ENCODE results near the gene SPATA6.
"Not testable (repeated sequence)": the region's sequence is repeated elsewhere in the genome, so short reads cannot be mapped to it uniquely, and the experiment has no call there.

The SPATA6 gene

GRCh38 chr1:48442864-48443619 is 29.0 kb downstream of the SPATA6 start:
- H3K27me3 ChIP-seq (ENCODE audit: control insufficient read depth in 1 of 2, insufficient read depth in 1 of 2, low read length in 2 of 2): no peaks in the 10 kb centered on the region
- no peak overlapping the region for H2BK120ac ChIP-seq (ENCODE audit: low read depth, low read length)
- 74% methylated on average over 6 of the region's 6 CpGs for WGBS
- no peak overlapping the region for H2BK12ac ChIP-seq (ENCODE audit: low read length in 2 of 2)
- no peak overlapping the region for H2AK5ac ChIP-seq (ENCODE audit: low read length, severe bottlenecking)
- peaks cover 0 to 18% of the 10 kb centered on the region in 2 experiments for H3K36me3 ChIP-seq (ENCODE audit: control insufficient read depth in 1 of 2, insufficient read depth in 2 of 2, low read depth in 1 of 2, low read length in 2 of 2)
- H3K4me1 ChIP-seq (ENCODE audit: control insufficient read depth, insufficient read depth, low read depth, low read length): no peaks in the 10 kb centered on the region
- H3K4ac ChIP-seq (ENCODE audit: low read depth in 1 of 2, low read length in 2 of 2): no peak overlapping the region
- no peak overlapping the region for H3K9ac ChIP-seq (ENCODE audit: low read length)
- H2AFZ ChIP-seq (ENCODE audit: low read depth, low read length): no peak overlapping the region
- no peak overlapping the region for H2BK15ac ChIP-seq (ENCODE audit: low read depth, poor library complexity, severe bottlenecking)
- H2BK5ac ChIP-seq (ENCODE audit: low read depth, low read length, poor library complexity, severe bottlenecking): no peak overlapping the region
- H4K8ac ChIP-seq (ENCODE audit: low read length): no peak overlapping the region
- H3K4me3 ChIP-seq (ENCODE audit: insufficient read depth in 1 of 2, low read depth in 1 of 2, low read length in 2 of 2): no peak overlapping the region
- H4K91ac ChIP-seq (ENCODE audit: low read length): no peak overlapping the region
- no peak overlapping the region for H3K14ac ChIP-seq (ENCODE audit: low read length in 2 of 2)
- no peak overlapping the region for H3K27ac ChIP-seq (ENCODE audit: low read length, poor library complexity, severe bottlenecking)
- no peak for DNase-seq
- H3K4me2 ChIP-seq (ENCODE audit: low read length, poor library complexity, severe bottlenecking): no peak overlapping the region
- no peaks in the 10 kb centered on the region for H3K79me1 ChIP-seq (replicated peaks; ENCODE audit: low read length, poor library complexity, severe bottlenecking)
- no peak overlapping the region for H3K18ac ChIP-seq (ENCODE audit: low read depth in 1 of 2, low read length in 2 of 2)
- H3K9me3 ChIP-seq (ENCODE audit: control insufficient read depth, low read length): peaks cover 15% of the 10 kb centered on the region
- H3K23ac ChIP-seq (ENCODE audit: low read length in 2 of 2): no peak overlapping the region

DNA sequence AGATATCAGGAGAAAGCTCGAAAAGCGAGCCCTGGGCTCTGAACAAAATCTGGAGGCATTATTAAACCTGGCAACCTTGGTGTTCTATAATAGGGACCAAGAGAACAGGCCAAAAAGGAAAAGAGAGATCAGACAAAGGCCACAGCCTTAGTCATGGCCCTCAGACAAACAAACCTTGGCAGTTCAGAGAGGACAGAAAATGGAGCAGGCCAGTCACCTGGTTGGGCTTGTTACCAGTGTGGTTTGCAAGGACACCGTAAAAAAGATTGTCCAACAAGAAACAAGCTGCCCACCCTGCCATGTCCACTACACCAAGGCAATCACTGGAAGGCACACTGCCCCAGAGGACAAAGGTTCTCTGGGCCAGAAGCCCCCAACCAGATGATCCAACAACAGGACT is 31.2 kb downstream of the SPATA6 start:
- H3K4me2 ChIP-seq (ENCODE audit: low read length, poor library complexity, severe bottlenecking); DNase-seq; H3K14ac ChIP-seq (ENCODE audit: low read length in 2 of 2); H3K23ac ChIP-seq (ENCODE audit: low read length in 2 of 2); H3K18ac ChIP-seq (ENCODE audit: low read depth in 1 of 2, low read length in 2 of 2); H2BK120ac ChIP-seq (ENCODE audit: low read depth, low read length); H2BK12ac ChIP-seq (ENCODE audit: low read length in 2 of 2); H3K27me3 ChIP-seq (ENCODE audit: control insufficient read depth in 1 of 2, insufficient read depth in 1 of 2, low read length in 2 of 2); H2BK5ac ChIP-seq (ENCODE audit: low read depth, low read length, poor library complexity, severe bottlenecking); H3K4me1 ChIP-seq (ENCODE audit: control insufficient read depth, insufficient read depth, low read depth, low read length); H4K91ac ChIP-seq (ENCODE audit: low read length); H3K79me1 ChIP-seq (replicated peaks; ENCODE audit: low read length, poor library complexity, severe bottlenecking); H2AFZ ChIP-seq (ENCODE audit: low read depth, low read length); H2AK5ac ChIP-seq (ENCODE audit: low read length, severe bottlenecking); H3K27ac ChIP-seq (ENCODE audit: low read length, poor library complexity, severe bottlenecking); H3K4ac ChIP-seq (ENCODE audit: low read depth in 1 of 2, low read length in 2 of 2); H4K8ac ChIP-seq (ENCODE audit: low read length); H2BK15ac ChIP-seq (ENCODE audit: low read depth, poor library complexity, severe bottlenecking); H3K4me3 ChIP-seq (ENCODE audit: insufficient read depth in 1 of 2, low read depth in 1 of 2, low read length in 2 of 2); H3K9ac ChIP-seq (ENCODE audit: low read length); H3K36me3 ChIP-seq (ENCODE audit: control insufficient read depth in 1 of 2, insufficient read depth in 2 of 2, low read depth in 1 of 2, low read length in 2 of 2): not testable (repeated sequence)
- WGBS: 90% methylated on average over 3 of the region's 3 CpGs
- H3K9me3 ChIP-seq (ENCODE audit: control insufficient read depth, low read length): peaks cover 15% of the 10 kb centered on the region

DNA sequence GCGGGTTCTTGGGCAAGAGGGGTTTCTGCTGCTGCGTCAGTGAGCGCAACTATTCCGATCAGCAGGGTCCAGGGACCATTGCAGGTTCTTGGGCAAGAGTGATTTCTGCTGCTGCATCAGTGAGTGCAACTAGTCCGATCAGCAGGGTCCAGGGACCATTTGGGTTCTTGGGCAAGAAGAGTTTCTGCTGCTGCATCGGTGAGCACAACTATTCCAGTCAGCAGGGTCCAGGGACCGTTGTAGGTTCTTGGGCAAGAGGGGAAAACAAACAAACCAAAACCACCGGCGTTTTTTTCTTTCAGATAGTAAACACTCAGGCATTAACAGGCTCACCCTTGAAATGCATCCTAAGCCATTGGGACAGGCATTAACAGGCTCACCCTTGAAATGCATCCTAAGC is 32.6 kb downstream of the SPATA6 start:
- Histone ChIP-seq H3K4me2 (ENCODE audit: low read length, poor library complexity, severe bottlenecking) (no peak overlapping the region), H3K27ac (ENCODE audit: low read length, poor library complexity, severe bottlenecking) (no peak overlapping the region), H3K14ac (ENCODE audit: low read length in 2 of 2) (no peak overlapping the region), H3K4ac (ENCODE audit: low read depth in 1 of 2, low read length in 2 of 2) (no peak overlapping the region), H3K27me3 (ENCODE audit: control insufficient read depth in 1 of 2, insufficient read depth in 1 of 2, low read length in 2 of 2) (no peaks in the 10 kb centered on the region), H2BK120ac (ENCODE audit: low read depth, low read length) (no peak overlapping the region), H2BK5ac (ENCODE audit: low read depth, low read length, poor library complexity, severe bottlenecking) (no peak overlapping the region), H4K8ac (ENCODE audit: low read length) (no peak overlapping the region), H3K4me1 (ENCODE audit: control insufficient read depth, insufficient read depth, low read depth, low read length) (no peaks in the 10 kb centered on the region), H2AK5ac (ENCODE audit: low read length, severe bottlenecking) (no peak overlapping the region), H3K36me3 (ENCODE audit: control insufficient read depth in 1 of 2, insufficient read depth in 2 of 2, low read depth in 1 of 2, low read length in 2 of 2) (peaks cover 0 to 5% of the 10 kb centered on the region in 2 experiments), H4K91ac (ENCODE audit: low read length) (no peak overlapping the region), H3K9me3 (ENCODE audit: control insufficient read depth, low read length) (peaks cover 15% of the 10 kb centered on the region), H3K79me1 (replicated peaks; ENCODE audit: low read length, poor library complexity, severe bottlenecking) (no peaks in the 10 kb centered on the region), H2BK15ac (ENCODE audit: low read depth, poor library complexity, severe bottlenecking) (no peak overlapping the region), H2AFZ (ENCODE audit: low read depth, low read length) (no peak overlapping the region), H3K18ac (ENCODE audit: low read depth in 1 of 2, low read length in 2 of 2) (no peak overlapping the region), H3K4me3 (ENCODE audit: insufficient read depth in 1 of 2, low read depth in 1 of 2, low read length in 2 of 2) (no peak overlapping the region), H2BK12ac (ENCODE audit: low read length in 2 of 2) (no peak overlapping the region), H3K9ac (ENCODE audit: low read length) (no peak overlapping the region), H3K23ac (ENCODE audit: low read length in 2 of 2) (no peak overlapping the region)
- no peak for DNase-seq
- WGBS: 95% methylated on average over 9 of the region's 9 CpGs

GRCh38 chr1:48437379-48437778 is 34.6 kb downstream of the SPATA6 start:
- not testable (repeated sequence) for H4K8ac ChIP-seq (ENCODE audit: low read length); H3K9ac ChIP-seq (ENCODE audit: low read length); DNase-seq; H3K27ac ChIP-seq (ENCODE audit: low read length, poor library complexity, severe bottlenecking); H2AFZ ChIP-seq (ENCODE audit: low read depth, low read length); H3K36me3 ChIP-seq (ENCODE audit: control insufficient read depth in 1 of 2, insufficient read depth in 2 of 2, low read depth in 1 of 2, low read length in 2 of 2); H3K79me1 ChIP-seq (replicated peaks; ENCODE audit: low read length, poor library complexity, severe bottlenecking); H3K4me2 ChIP-seq (ENCODE audit: low read length, poor library complexity, severe bottlenecking); H2BK120ac ChIP-seq (ENCODE audit: low read depth, low read length); H2AK5ac ChIP-seq (ENCODE audit: low read length, severe bottlenecking); H3K4me3 ChIP-seq (ENCODE audit: insufficient read depth in 1 of 2, low read depth in 1 of 2, low read length in 2 of 2); H3K18ac ChIP-seq (ENCODE audit: low read depth in 1 of 2, low read length in 2 of 2); H2BK15ac ChIP-seq (ENCODE audit: low read depth, poor library complexity, severe bottlenecking); H3K27me3 ChIP-seq (ENCODE audit: control insufficient read depth in 1 of 2, insufficient read depth in 1 of 2, low read length in 2 of 2); H3K4ac ChIP-seq (ENCODE audit: low read depth in 1 of 2, low read length in 2 of 2); H4K91ac ChIP-seq (ENCODE audit: low read length); H3K9me3 ChIP-seq (ENCODE audit: control insufficient read depth, low read length); H3K14ac ChIP-seq (ENCODE audit: low read length in 2 of 2); H2BK5ac ChIP-seq (ENCODE audit: low read depth, low read length, poor library complexity, severe bottlenecking); H3K23ac ChIP-seq (ENCODE audit: low read length in 2 of 2); H3K4me1 ChIP-seq (ENCODE audit: control insufficient read depth, insufficient read depth, low read depth, low read length); H2BK12ac ChIP-seq (ENCODE audit: low read length in 2 of 2)

Measured in mesenchymal stem cell (in vitro differentiated cells and primary cell).